Esophagus (tissue), 2 donors: ENCODE measurements around the gene NOL7. TPM values are rescaled to one million over a fixed set of nuclear protein-coding genes. Genes with fewer than 3 reads are reported as not detected.

ENCODE experiments used
- H3K27ac ChIP-seq, 2 donors: one replicate each; pipeline ENCODE4 v1.5.1; 2013; ENCODE audit warnings: low read depth in 2 of 2, mild to moderate bottlenecking in 2 of 2, inconsistent platforms in 1 of 2, low read length in 1 of 2, moderate library complexity in 1 of 2
- H3K27me3 ChIP-seq, 2 donors: one replicate each; pipeline ENCODE4 v1.6.1; 2013; ENCODE audit warnings: low read length in 2 of 2, control low read depth in 1 of 2, mild to moderate bottlenecking in 1 of 2; ENCODE audit not compliant: insufficient read depth in 2 of 2, control insufficient read depth in 1 of 2
- H3K36me3 ChIP-seq, 2 donors: one replicate each; pipeline ENCODE4 v1.6.1; 2013; ENCODE audit warnings: low read length in 1 of 2; ENCODE audit not compliant: control insufficient read depth in 2 of 2, insufficient read depth in 2 of 2
- H3K4me1 ChIP-seq, 2 donors: one replicate each; pipeline ENCODE4 v1.6.1; 2013; ENCODE audit warnings: low read length in 1 of 2; ENCODE audit not compliant: control insufficient read depth in 2 of 2, insufficient read depth in 2 of 2
- H3K4me3 ChIP-seq, 2 donors: one replicate each; pipeline ENCODE4 v1.5.1; 2013; ENCODE audit warnings: low read length in 2 of 2, mild to moderate bottlenecking in 2 of 2, low read depth in 1 of 2, moderate library complexity in 1 of 2
- H3K9me3 ChIP-seq, 2 donors: one replicate each; pipeline ENCODE4 v1.6.1; 2013; ENCODE audit warnings: mild to moderate bottlenecking in 2 of 2, low read depth in 1 of 2, low read length in 1 of 2, moderate library complexity in 1 of 2; ENCODE audit not compliant: control insufficient read depth in 2 of 2, insufficient read depth in 1 of 2
- WGBS, 2 donors: extraction: QIAGEN DNeasy Blood & Tissue Kit; methylation state at CpG; one replicate each; pipeline ENCODE4 v1.1.7; 2013; 5-methylcytosine and 5-hydroxymethylcytosine counted together
- polyA plus RNA-seq, 2 donors: library from polyadenylated mRNA; stranded (reverse); fragments of 200-250 nt; gene quantifications; one replicate each; pipeline ENCODE4 v1.2.3, GENCODE V29; 2013
- donor health status: healthy with polysubstance abuse.
- donor health status: Bipolar disorder and iron deficiency.

The NOL7 gene
- polyA plus RNA-seq, 2 donors = 30.9 to 52.1 TPM

GRCh38 chr6:13614126-13614925 lies 809 bp upstream of the NOL7 start:
- Histone ChIP-seq H3K27me3 (no peaks in the 10 kb centered on the region), H3K27ac (peak overlapping the region; percentile 91 to 92), H3K4me3 (peak overlapping the region; percentile 81 to 96), H3K36me3 (peaks cover 0 to 5% of the 10 kb centered on the region in 2 donors), H3K9me3 (no peaks in the 10 kb centered on the region), H3K4me1 (no peaks in the 10 kb centered on the region)
- WGBS, 2 donors = 4% methylated on average over 38 of the region's 38 CpGs

GRCh38 chr6:13615792-13616120 lies 621 bp downstream of the NOL7 start:
- Histone ChIP-seq H3K36me3 (peaks cover 0 to 5% of the 10 kb centered on the region in 2 donors), H3K27me3 (no peaks in the 10 kb centered on the region), H3K27ac (peak overlapping the region; percentile 94), H3K4me1 (no peaks in the 10 kb centered on the region), H3K9me3 (no peaks in the 10 kb centered on the region), H3K4me3 (peak overlapping the region; percentile 81 to 96)
- 0% methylated on average over 14 of the region's 14 CpGs for WGBS, 2 donors

- no peaks in the 10 kb centered on the region for H3K9me3 ChIP-seq
- no peaks in the 10 kb centered on the region for H3K27me3 ChIP-seq
- H3K27ac ChIP-seq = no peak overlapping the region
- H3K36me3 ChIP-seq = peaks cover 0 to 7% of the 10 kb centered on the region in 2 donors
- 74 to 80% methylated on average over 2 of the region's 2 CpGs for WGBS, 2 donors
- no peaks in the 10 kb centered on the region for H3K4me1 ChIP-seq
- H3K4me3 ChIP-seq = no peak overlapping the region
Measured at GRCh38 chr6:13617066-13617465, 1.9 kb downstream of the NOL7 start.

- no peaks in the 10 kb centered on the region for H3K4me1 ChIP-seq
- WGBS, 2 donors = 64 to 65% methylated on average over 4 of the region's 4 CpGs
- no peak overlapping the region for H3K4me3 ChIP-seq
- H3K36me3 ChIP-seq = peaks cover 8 to 15% of the 10 kb centered on the region in 2 donors
- no peak overlapping the region for H3K27ac ChIP-seq
- H3K9me3 ChIP-seq = no peaks in the 10 kb centered on the region
- H3K27me3 ChIP-seq = no peaks in the 10 kb centered on the region
Measured at GRCh38 chr6:13624871-13625288, 9.7 kb downstream of the NOL7 start.

- H3K36me3 ChIP-seq = peaks cover 5 to 8% of the 10 kb centered on the region in 2 donors
- no peak overlapping the region for H3K27ac ChIP-seq
- no peaks in the 10 kb centered on the region for H3K4me1 ChIP-seq
- no peaks in the 10 kb centered on the region for H3K27me3 ChIP-seq
- H3K9me3 ChIP-seq = no peaks in the 10 kb centered on the region
- no peak overlapping the region for H3K4me3 ChIP-seq
- 56 to 64% methylated on average over 4 of the region's 4 CpGs for whole genome bisulfite sequencing, 2 donors
Measured at GRCh38 chr6:13629459-13630116, 14.5 kb downstream of the NOL7 start.

- peaks cover 0 to 1% of the 10 kb centered on the region in 2 donors for H3K36me3 ChIP-seq
- no peaks in the 10 kb centered on the region for H3K4me1 ChIP-seq
- H3K27me3 ChIP-seq = no peaks in the 10 kb centered on the region
- no peaks in the 10 kb centered on the region for H3K9me3 ChIP-seq
- no peak overlapping the region for H3K27ac ChIP-seq
- H3K4me3 ChIP-seq = no peak overlapping the region
- 82 to 96% methylated on average over 1 of the region's 1 CpG for WGBS, 2 donors
Measured at GRCh38 chr6:13630499-13630898, 15.4 kb downstream of the NOL7 start.

- no peak overlapping the region for H3K4me3 ChIP-seq
- 95 to 96% methylated on average over 2 of the region's 2 CpGs for WGBS, 2 donors
- H3K27me3 ChIP-seq = no peaks in the 10 kb centered on the region
- H3K4me1 ChIP-seq = no peaks in the 10 kb centered on the region
- no peaks in the 10 kb centered on the region for H3K36me3 ChIP-seq
- H3K27ac ChIP-seq = no peak overlapping the region
- H3K9me3 ChIP-seq = no peaks in the 10 kb centered on the region
Measured at GRCh38 chr6:13633343-13633742, 18.2 kb downstream of the NOL7 start.

- 75 to 78% methylated on average over 4 of the region's 4 CpGs for WGBS, 2 donors
- H3K27ac ChIP-seq = no peak overlapping the region
- H3K36me3 ChIP-seq = peaks cover 0 to 4% of the 10 kb centered on the region in 2 donors
- no peaks in the 10 kb centered on the region for H3K9me3 ChIP-seq
- no peaks in the 10 kb centered on the region for H3K4me1 ChIP-seq
- no peak overlapping the region for H3K4me3 ChIP-seq
- no peaks in the 10 kb centered on the region for H3K27me3 ChIP-seq
Measured at GRCh38 chr6:13635948-13636658, 21.0 kb downstream of the NOL7 start.

- Histone ChIP-seq H3K27me3 (no peaks in the 10 kb centered on the region), H3K27ac (no peak overlapping the region), H3K4me1 (no peaks in the 10 kb centered on the region), H3K9me3 (no peaks in the 10 kb centered on the region), H3K4me3 (no peak overlapping the region), H3K36me3 (peaks cover 0 to 4% of the 10 kb centered on the region in 2 donors)
- 89 to 94% methylated on average over 1 of the region's 1 CpG for WGBS, 2 donors
Measured at GRCh38 chr6:13638014-13638413, 22.9 kb downstream of the NOL7 start.
